Limb (tissue), 2 donors: ENCODE results near the gene DPEP2NB.
"Not testable (repeated sequence)": the region's sequence is repeated elsewhere in the genome, so short reads cannot be mapped to it uniquely, and the experiment has no call there.

ENCODE experiments used
- DNase-seq, 2 donors: peaks; one replicate each; pipeline ENCODE4 v3.0.0-alpha.2; 2016; ENCODE audit errors: extremely low spot score in 2 of 2

The DPEP2NB gene

GRCh38 chr16:68013440-68013839, 2.3 kb downstream of the DPEP2NB start:
- no peak for DNase-seq

GRCh38 chr16:68009872-68010271, 5.8 kb downstream of the DPEP2NB start:
- DNase-seq: not testable (repeated sequence)

- no peak for DNase-seq
Measured at GRCh38 chr16:68009157-68009735, 6.5 kb downstream of the DPEP2NB start.

- DNase-seq: no peak
Measured at GRCh38 chr16:68005786-68006286, 9.9 kb downstream of the DPEP2NB start.

GRCh38 chr16:68005211-68005610, 10.5 kb downstream of the DPEP2NB start:
- DNase-seq: no peak

GRCh38 chr16:68003031-68003430, 12.7 kb downstream of the DPEP2NB start:
- no peak for DNase-seq

- no peak for DNase-seq
Measured at GRCh38 chr16:68000450-68000849, 15.3 kb downstream of the DPEP2NB start.

- DNase-seq: no peak
Measured at GRCh38 chr16:67999985-68000384, 15.7 kb downstream of the DPEP2NB start.

GRCh38 chr16:67998779-67999688, 16.7 kb downstream of the DPEP2NB start, which contains the start of gene DPEP2:
TSS of gene DPEP2 (minus strand) at chr16:67999484. CDS start at chr16:67993212, 6,272 bp downstream.
- DNase-seq: not testable (repeated sequence)

- not testable (repeated sequence) for DNase-seq
Measured at GRCh38 chr16:67998231-67998778, 17.4 kb downstream of the DPEP2NB start.

- DNase-seq: no peak
Measured at GRCh38 chr16:67996666-67997065, 19.0 kb downstream of the DPEP2NB start.

GRCh38 chr16:67995423-67995822, 20.3 kb downstream of the DPEP2NB start:
- no peak for DNase-seq

GRCh38 chr16:67994040-67994408, 21.7 kb downstream of the DPEP2NB start:
- not testable (repeated sequence) for DNase-seq

- peak; percentile 68 to 82 for DNase-seq
Measured at GRCh38 chr16:67993207-67994039, 22.3 kb downstream of the DPEP2NB start.

- DNase-seq: no peak
Measured at GRCh38 chr16:67992661-67993206, 23.0 kb downstream of the DPEP2NB start.

- no peak for DNase-seq
Measured at GRCh38 chr16:67990018-67990386, 25.7 kb downstream of the DPEP2NB start.

- no peak for DNase-seq
Measured at GRCh38 chr16:67989322-67990017, 26.2 kb downstream of the DPEP2NB start.

- no peak for DNase-seq
Measured at GRCh38 chr16:67988675-67989074, 27.0 kb downstream of the DPEP2NB start.

- DNase-seq: no peak
Measured at GRCh38 chr16:67987460-67988160, 28.1 kb downstream of the DPEP2NB start.

GRCh38 chr16:67986949-67987348, 28.8 kb downstream of the DPEP2NB start:
- no peak for DNase-seq
